UCSD-AML1 (cell line): ENCODE measurements around the gene IL25.

Source experiments
- DNase-seq: peaks from one replicate; lab custom pipeline; 2025; ENCODE audit not compliant: unreplicated experiment; lab: John Stamatoyannopoulos, UW

Gene IL25

DNA sequence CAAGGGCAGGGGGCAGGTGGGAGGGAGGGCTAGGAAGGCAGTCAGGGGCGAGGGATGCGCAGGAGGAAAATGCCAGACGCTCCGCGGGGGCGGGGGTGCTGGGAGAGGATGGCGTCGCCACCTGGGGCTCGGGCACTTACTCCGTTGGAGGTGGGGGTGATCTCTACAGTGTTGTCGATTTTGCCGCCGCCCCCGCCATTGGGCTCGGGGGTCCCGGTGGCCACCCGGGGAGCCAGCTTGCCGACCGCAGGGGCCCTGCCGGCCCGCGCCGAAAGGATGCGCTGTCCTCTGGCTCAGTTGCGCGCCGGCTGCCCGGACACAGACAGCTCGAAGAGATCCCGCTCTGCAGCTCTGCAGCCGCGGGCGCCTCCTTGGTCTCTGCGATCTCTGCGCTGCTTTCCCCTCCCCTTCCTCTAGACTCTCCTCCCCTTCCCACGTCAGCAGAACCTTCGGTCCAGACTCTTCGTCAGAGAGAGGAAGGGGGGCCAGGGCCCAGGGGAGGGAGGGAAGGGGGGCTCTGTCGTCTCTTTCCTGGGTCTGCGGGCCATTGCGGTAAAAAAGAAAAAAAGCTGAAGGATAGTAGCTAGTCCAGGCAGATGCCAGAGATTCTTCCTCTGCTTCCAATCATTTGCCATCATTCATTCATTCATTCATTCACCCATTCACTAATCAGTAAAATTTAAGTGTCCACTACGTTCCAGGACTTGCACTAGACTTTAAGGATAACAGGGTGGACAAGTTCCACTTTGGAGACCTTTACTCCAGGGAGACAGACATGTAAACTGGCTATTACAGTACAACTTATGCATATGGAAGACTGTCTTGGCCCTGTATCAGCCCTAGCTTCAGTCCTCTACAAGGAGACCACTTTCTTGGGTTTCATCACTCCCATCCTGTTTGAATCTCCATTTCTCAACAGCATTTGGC, 19.8 kb upstream of the IL25 start, which contains the start of gene SLC22A17:
Gene SLC22A17, minus strand, starts transcription at position 382 of the 927 bp plus-strand sequence.
- DNase-seq = no peak

DNA sequence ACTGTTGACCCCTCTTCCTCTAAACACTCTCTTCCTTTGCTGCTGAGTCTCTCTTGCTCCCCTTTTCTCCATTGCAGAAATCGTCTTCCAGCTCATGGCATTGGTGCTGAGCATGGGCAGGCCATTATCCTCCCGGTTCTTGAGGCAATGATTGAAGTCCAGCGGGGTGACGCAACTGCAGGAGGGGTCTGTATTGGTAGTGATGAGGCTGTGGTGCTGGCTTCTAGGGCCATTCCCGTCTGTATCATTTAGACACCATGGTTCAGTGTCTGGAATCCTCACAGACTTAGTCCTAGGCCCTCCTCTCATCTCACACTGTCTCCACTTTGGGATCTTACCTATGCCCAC, 19.2 kb upstream of the IL25 start:
- DNase-seq = no peak

DNA sequence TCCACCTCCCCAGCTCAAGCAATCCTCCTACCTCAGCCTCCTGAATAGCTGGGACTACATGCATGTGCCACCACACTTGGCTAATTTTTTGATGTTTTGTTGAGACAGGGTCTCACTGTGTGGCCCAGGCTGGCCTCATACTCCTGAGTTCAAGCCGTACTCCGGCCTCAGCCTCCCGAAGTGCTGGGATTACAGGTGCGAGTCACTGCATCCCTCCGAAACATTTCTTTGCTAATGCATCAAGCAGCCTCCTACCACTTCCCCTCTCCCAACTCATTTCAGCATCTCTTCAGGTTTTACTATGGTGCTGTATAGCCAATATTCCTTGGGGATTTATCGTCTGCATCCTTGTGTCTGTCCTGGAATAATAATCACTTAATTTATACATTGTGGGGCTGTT, 17.6 kb upstream of the IL25 start:
- no peak for DNase-seq

DNA sequence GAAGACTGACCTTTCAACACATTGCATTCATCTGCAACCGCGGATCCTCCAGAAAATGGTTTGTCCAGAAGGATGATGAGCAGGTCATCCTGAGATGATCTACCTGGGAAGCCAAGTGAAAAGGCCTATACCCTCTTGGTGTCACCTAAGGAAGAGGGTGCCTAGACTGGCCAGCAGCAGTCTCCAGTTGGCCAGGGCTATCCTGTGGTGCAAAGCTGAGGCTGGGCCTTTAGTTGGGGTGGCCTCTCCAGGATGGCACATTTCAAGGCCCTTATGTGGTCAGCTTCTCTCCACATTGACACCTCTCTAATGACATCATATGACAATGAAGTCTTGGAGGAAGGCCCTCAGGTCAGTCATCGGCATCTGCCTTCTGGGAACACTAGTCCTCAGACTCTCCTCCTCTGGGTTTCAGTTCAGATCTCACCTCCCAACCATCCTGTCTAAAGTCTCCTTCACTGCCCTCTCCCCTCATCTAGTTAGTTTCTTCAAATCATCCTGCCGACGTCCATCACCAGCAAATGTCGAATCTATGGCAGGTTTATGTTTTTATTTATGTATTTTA, 16.7 kb upstream of the IL25 start:
- no peak for DNase-seq

DNA sequence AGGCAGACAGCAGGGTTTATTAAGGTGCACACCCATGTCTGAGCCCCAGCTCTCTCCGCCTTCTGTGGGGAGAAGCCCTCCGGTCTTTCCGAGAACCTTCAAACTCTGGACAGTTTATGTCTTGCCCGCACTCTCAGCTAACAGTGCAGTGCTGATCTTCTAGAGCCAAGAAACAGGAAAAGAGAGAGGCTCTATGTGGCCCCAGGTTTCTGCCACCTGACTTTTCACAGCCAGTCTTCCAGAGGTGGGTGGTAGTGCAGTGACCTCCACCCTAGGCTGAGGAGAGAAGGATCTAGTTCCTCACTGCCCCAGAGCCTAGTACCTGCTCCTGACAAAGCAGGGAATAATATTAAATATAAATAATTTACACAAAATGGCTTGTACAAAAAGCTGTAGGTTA, 15.9 kb upstream of the IL25 start:
- no peak for DNase-seq

DNA sequence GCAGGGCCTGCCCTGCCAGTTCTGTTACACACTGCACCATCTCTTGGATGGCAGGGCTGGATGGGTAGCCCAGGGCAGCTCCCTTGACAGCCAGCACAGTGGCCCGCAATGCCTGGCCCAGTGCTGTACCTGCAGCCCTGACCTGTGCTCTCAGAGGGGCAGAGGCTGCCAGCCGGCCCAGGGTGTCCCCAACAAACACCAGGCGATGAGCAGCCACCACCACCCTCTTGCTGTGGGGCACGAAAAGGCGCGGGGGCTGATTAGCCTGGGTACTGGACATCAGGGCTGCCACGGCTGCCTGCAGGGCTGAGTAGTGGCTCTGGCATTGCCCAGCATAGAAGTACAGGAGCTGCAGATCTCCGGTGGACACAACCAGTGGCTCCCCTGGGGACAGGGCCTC, 15.3 kb upstream of the IL25 start:
- no peak for DNase-seq

DNA sequence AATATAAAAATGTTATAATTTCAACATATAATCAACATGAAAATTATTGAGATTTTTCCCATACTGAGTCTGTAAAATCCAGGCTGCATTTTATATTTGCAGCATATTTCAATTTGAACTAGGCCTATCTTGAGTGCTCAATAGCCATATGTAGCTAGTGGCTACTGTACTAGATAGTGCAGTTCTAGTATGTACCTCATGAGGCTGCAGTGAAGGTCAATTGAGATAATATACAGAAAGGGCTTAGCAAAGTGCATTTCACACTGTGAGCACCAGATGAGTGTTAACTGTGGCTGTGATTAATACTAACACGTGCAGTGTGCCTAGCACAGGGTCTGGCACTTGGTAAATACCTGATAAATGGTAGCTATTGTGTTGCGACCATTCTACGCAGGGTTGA, 14.6 kb upstream of the IL25 start:
- DNase-seq = no peak

DNA sequence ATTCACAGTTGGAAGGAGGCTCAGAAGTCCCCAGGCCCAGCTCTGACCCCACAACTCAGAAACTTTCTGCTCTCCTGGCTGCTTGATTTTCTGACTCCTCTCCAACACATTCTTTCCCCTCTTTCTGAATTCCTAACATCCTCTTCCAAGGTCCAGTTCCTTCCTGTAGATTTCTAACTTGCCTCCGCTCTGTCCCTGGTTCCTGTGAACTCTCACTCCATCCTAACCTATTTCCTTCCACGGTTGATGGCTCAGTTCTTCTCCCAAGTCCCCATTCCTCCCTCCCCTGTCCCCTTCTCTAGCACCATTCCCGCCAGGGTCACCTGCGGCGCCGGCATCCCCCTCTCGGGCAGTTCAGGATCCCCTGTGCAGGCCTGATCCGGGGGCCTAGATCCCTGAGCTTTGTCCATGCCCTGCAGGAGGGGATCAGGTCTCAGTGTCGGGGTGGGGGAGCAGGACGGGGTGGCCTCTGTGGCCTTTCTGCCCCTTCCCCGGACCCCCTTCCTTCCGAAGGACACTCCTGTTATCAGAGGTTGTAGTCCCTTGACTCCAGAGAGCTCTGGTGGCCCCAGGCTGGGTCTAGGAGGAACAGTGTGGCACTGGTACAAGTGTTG, 13.9 kb upstream of the IL25 start:
- no peak for DNase-seq

DNA sequence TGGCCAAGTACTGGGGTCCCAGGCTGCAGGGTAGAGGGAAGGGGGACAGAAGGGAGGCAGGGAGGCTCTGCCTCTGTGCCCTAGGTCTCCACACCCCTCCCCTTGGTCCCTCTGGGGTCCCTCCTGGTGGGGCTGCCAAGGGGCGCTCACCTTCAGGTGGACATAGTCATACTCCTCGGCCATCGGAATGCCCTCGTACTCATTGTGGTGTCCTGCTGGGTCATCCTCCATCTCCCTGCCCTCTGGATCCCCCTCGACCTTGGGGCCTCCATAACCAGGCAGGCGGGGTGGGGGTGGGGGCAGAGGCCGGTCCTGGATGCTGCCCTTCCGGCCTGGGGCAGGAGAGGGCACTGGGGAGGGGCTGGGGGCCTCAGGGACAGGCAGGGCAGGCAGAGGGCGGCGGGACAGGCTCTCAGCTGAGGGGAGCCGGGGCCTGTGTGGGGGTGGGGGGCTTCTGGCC, 13.4 kb upstream of the IL25 start:
- no peak for DNase-seq

DNA sequence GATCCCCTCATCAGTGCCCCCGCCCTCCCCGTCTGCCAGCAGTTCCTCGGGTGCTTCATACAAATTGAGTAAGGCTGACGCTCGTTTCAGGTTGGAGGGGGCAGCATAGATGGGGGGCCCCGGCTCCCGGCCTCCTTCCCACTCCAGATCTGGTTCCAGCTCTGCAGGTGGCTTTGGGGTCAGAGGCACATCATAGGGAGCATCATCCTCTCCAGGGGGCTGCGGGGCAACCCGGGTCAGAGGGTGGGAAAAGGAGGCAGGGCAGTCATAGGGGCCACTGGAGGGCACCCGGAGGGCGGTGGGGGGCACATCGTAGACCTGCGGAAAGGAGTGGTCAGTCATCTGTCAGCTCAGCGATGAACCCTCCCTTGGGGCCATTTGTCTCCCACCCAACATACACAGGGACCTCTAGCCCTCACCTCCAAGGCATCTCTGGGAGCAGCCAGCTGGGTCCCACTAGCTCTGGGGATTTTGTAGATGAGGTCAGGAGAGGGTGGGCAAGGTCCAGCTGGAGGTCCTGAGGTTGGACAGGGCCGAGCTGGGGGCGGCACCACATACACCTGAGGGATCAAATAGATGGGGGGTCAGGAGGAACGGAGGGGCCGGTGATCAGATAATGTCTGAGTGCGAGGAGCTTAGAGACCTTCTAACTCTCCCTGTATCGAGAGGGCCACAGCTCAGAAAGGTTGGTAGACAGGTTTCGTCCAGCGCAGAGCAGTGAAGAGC, 12.7 kb upstream of the IL25 start:
- DNase-seq = no peak

DNA sequence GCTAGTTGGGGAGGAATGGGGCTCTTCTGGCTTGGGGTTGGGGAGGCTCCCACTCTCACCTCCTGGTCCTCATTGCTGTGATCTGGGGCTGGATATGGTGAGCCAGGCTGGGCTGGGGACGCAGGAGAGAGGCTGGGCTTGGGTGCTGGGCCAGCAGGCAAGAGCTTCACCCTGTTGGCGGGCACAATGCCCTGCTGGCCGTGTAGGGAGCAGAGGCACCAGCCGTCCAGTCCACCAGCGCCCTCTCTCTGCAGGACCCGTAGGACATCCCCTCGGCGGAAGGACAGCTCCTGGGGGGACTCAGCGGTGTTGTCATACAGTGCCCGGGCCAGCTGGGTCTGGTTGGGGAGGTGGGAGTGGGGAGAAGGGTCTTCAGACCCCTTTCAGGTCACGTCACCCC, 12.1 kb upstream of the IL25 start:
- DNase-seq = no peak

DNA sequence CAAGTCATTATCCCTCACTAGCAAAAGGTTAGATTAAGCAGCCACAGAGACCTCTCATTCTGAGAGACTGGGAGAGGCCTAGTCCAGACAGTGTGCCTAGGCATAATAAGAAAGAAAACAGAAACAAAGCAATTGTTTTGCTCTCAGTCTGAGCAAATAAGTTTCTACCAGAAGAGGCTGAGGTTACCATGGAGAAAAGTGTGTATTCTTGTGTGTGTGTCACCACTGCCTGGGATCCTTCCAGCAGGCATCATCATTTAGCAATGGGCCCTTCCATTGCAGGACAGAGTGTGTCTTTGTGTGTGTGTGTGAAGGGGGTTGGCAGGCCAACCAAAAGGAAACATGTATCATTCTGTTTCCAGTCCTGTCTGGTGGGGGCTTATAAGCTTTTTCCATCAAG, 11.3 kb upstream of the IL25 start:
- no peak for DNase-seq

DNA sequence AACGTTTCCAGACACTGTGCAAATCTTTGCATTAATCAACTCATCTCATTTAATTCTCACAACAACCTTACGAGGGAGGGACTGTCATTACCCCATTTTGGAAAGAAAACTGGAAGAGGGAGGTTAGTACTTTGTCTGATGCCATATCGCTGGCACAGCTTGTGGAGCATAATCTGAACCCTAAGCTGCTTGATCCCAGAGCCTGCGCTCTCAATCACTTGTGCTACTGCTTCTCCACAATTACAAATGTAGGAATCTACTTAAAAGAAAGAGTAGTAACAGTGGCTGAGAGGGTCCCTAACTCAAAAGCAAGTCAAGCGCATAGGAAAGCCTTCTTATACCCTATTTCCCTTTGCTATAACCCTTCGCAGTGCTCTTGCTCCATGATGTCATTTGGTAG, 10.8 kb upstream of the IL25 start:
- DNase-seq = no peak

DNA sequence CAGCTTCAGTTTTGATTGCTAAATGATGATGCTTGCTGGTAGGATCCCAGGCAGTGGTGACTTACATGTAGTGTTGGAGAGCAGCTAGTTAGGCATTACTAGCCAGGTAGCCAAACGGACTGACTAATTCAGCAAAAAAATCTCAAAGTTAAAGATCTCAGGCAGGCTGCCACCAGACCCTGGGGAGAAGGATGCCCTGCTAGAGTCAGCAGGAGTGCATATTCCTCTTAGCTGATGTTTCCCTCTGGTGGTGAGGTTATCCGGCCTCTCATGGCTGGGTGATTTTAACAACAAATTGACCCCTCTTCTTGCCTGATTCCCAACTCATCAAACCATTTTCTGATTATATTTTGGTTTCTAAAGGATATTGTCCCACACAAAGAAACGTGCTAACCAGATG, 10.4 kb upstream of the IL25 start:
- no peak for DNase-seq

DNA sequence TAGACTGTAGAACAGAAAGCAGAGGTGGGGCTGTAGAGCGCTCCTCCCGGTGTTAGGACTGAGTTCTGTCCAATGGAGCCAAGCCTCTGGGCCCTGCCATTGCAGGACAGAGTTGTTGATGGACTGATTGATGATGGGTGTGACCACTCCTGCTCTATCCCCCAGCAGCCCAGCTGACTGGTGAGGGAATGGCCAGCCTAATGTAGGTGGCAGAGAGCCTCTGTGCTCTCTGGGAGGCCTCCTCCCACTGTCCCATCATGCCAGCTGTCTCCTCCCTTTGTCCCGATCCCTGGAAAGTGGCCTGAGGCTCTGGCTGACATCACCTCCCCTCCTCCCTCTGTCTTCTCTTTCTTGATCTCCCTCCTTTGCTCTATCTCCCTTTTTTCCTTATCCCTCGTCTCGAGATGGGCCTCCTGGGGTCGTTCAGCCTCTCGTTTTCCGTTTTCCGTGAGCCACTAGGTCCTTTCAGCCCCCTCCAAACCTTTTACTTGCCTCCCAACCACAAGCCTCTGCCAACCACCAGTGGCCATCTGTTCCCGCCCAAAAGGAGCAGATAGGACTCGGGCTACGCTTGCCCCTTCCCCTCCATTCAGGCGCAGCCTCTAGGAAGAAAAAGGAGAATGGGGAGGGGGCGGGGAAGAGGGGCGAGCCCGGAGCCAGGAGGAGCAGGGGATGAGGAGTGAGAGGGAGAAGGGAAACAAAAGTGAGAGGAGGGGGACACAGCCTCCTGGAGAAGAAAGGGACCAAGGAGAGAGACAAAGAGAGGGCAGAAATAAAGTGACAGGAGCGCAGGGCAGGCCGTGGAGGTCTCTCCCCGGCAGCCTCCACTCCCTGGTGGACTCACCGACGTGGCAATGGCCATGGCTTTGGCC, 8.2 kb upstream of the IL25 start:
- no peak for DNase-seq

DNA sequence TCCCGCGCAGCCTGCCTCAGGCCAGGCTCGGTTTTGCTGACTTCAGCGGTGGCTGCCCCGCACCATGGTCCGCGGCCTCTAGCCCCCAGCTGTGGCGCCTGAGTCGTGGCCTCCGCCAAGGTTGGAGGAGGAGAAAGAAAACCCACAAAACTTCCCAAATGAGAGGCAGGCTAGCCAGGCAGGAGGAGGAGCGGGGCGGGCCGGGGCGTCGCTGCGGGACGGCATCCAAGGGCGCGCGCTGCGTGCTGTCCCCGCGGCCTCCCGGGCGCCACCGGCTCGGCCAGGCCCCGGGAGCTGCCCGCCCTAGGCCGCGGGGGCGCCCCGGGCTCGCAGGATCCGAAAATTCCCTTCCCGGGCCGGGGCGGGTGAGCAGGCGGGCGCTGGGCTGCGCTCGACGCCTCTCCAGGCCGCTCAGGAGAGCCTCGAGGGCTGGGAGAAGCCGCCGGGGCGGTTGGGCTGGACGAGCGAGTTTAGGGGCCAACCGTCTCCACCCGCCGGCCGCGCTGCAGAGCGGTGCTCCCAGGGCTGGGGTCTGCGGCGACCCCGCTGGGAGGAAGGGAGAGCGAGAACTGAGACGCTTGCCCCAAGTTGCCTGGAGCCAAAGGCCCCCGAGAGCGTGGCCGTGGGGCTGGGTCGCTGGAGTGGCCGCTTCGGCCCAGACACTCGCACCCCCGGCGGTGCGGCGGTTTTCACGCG, 7.4 kb upstream of the IL25 start, which contains the start of gene EFS:
Gene EFS, minus strand, starts transcription at position 137 of the 696 bp plus-strand sequence. CDS start 147 bp downstream, outside the sequence.
- DNase-seq = no peak

DNA sequence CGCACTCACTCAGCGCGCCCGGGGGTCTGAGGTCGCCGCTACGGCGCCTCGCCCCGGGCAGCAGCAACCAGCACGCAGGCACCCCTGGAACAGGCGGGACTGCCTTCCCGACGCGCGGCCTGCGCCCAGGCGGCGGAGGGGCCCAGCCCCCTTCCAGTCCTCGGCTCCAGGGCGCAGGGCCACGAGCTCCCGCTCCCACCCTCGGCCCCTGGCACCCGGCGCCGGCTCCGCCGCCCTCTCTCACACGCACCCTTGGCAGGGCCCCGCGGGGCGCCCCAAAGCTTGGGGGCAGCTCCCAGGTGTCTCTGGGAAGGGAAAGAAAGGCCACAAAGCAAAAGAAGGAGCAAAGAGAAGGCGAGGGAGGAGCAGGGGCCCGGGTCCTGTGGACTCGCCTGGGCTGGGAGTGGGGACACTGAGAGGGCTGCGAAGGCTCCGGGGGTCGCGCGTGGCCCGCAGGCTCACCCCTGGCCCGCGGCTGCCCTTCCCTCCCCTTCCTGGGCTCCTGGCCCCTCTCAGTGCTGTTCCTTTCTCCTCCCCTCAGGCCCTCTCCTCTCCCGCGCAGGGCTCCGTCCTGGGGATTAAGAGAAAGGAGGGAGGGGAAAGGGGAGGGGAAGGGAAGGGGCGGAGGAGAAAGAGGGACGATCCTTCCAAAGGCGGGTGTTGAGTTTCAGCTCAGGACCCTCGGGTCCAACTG, 6.7 kb upstream of the IL25 start:
- DNase-seq = no peak

DNA sequence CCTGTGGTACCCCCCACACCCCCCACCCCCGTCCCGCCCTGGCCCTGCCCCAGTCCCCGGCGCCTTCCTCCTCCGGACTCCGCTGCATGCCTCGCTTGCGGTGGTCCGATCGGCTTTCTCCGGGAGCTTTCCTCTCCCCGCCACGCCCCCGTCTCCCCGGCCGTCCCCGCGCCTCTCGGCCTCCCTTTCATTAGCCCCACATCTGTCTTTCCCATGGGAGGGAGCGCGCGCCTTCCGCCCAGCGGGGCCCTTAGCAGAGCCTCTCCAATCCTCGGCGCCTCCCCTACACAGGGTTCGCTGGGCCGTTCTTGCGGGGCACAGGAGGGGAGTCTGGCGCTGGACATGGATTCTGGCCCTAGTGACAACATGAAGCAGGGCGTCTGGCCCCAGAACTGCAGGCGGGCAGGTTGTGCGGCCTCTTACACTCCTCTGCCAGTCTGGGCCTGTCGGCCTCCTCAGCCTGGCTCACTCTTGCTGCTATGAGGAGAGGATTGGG, 6.1 kb upstream of the IL25 start:
- DNase-seq = no peak

DNA sequence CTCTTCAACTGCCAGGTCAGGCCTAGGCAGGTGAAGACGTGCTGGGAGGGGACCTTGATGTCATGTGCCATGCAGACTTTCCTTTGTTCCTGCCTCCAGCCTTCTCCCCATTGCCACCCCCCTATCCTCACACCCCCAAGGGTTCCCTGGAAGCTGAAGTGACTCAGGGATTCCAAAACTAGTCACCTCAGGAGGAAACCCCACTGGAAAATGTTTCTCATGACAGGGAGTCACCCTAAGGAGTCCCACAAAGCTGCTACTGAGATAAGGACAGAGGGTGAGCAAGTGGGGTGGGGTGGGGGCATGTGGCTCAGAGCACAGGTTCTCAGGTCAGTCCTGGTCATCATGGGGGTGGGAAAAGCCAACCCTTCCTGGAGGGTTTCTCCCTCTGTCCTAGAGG, 2.4 kb upstream of the IL25 start:
- DNase-seq = no peak
